Measurements from ENCODE around the gene SCN11A.

The SCN11A gene

DNA sequence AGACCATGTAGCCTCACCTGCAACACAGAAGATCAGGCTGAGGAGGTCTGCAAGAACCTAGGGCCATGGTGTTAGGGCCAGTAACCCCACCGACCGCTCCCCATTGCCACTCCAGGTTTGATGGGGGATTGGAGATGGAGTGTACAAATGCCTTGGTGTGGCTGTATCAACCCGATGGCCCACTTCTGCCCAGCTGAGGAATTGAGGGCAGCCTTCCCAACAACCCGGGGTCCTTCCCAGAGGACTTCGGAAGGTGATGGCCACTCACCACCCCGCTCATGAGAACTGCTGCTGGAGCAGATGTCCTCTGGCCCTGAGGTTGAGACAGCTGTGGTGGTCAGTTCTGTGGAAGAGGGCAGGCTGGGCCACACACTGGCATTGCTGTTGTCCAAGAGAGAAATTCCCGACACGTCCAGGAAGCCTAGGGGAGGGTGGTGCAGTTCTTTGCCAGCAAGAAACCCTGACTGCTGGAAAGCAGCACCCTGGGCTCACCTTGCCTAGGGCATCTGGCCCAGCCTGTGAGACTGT is 46.8 kb upstream of the SCN11A start:
- no peak overlapping the region for H3K4me3 ChIP-seq (replicated peaks; ENCODE audit: low read depth, low read length)
- no peak for DNase-seq (ENCODE audit: extremely low read depth, insufficient read length)
- H3K27me3 ChIP-seq (replicated peaks; ENCODE audit: control insufficient read depth, insufficient read depth, low read length), result no peaks in the 10 kb centered on the region
- TF ChIP-seq, protein P1, sequence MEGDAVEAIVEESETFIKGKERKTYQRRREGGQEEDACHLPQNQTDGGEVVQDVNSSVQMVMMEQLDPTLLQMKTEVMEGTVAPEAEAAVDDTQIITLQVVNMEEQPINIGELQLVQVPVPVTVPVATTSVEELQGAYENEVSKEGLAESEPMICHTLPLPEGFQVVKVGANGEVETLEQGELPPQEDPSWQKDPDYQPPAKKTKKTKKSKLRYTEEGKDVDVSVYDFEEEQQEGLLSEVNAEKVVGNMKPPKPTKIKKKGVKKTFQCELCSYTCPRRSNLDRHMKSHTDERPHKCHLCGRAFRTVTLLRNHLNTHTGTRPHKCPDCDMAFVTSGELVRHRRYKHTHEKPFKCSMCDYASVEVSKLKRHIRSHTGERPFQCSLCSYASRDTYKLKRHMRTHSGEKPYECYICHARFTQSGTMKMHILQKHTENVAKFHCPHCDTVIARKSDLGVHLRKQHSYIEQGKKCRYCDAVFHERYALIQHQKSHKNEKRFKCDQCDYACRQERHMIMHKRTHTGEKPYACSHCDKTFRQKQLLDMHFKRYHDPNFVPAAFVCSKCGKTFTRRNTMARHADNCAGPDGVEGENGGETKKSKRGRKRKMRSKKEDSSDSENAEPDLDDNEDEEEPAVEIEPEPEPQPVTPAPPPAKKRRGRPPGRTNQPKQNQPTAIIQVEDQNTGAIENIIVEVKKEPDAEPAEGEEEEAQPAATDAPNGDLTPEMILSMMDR (IDR thresholded peaks at IDR 0.05; ENCODE audit: insufficient read depth, low read length, poor library complexity, severe bottlenecking), result no peak
- H3K36me3 ChIP-seq (ENCODE audit: control insufficient read depth, insufficient read depth, low read length), result peaks cover 32% of the 10 kb centered on the region

- DNase-seq (ENCODE audit: extremely low read depth, insufficient read length), result no peak
- Histone ChIP-seq H3K36me3 (ENCODE audit: control insufficient read depth, insufficient read depth, low read length) (peaks cover 34% of the 10 kb centered on the region), H3K4me3 (replicated peaks; ENCODE audit: low read depth, low read length) (no peak overlapping the region), H3K27me3 (replicated peaks; ENCODE audit: control insufficient read depth, insufficient read depth, low read length) (no peaks in the 10 kb centered on the region)
- TF ChIP-seq, protein P1 (IDR thresholded peaks at IDR 0.05; ENCODE audit: insufficient read depth, low read length, poor library complexity, severe bottlenecking), result no peak
These were observed 46.1 kb upstream of the SCN11A start for GRCh38 chr3:39097716-39098472.

DNA sequence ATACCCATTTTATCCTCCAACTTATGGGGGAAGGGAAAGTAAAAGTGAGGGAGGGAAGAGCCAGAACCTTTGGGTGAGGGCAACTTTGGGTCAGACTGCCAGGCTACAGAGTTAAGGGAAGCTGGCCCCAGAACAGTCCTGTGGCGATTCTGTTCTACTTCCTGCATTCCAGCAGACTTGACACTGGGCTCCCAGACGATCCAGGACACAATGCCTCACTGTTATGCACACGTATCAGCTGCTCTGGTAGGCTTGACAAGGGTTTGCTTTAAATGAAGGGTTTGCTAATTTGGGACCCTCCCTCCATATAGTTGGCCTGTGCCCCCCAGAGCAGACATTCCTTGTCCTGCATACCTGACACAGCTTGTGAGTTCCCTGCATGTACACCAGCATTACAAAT is 45.0 kb upstream of the SCN11A start:
- H3K36me3 ChIP-seq (ENCODE audit: control insufficient read depth, insufficient read depth, low read length), result peaks cover 35% of the 10 kb centered on the region
- DNase-seq (ENCODE audit: extremely low read depth, insufficient read length), result no peak
- TF ChIP-seq, protein P1 (IDR thresholded peaks at IDR 0.05; ENCODE audit: insufficient read depth, low read length, poor library complexity, severe bottlenecking), result no peak

DNA sequence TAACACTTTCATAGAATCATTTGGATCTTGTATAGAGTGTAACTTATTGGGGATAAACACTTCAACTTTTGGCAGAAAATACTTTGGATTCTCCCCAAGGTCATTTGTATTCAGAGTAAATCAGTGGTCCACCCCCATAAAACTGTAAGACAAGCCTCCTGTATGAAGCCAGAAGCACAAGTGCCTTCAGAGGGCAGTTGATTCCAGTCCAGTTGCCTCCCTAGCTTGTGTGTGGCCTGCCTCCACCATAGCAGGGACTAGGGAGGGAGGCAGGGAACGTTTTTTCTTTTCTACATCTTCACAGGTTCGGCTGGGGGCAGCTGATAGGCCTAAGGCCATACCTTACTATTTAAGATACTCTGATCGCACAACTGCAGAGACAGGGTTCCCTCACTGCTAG is 44.0 kb upstream of the SCN11A start:
- no peak overlapping the region for H3K4me3 ChIP-seq (replicated peaks; ENCODE audit: low read depth, low read length)
- DNase-seq (ENCODE audit: extremely low read depth, insufficient read length), result no peak
- H3K27me3 ChIP-seq (replicated peaks; ENCODE audit: control insufficient read depth, insufficient read depth, low read length), result no peaks in the 10 kb centered on the region
- TF ChIP-seq, protein P1 (IDR thresholded peaks at IDR 0.05; ENCODE audit: insufficient read depth, low read length, poor library complexity, severe bottlenecking), result no peak
- H3K36me3 ChIP-seq (ENCODE audit: control insufficient read depth, insufficient read depth, low read length), result peaks cover 35% of the 10 kb centered on the region

More for the DNA sequence above, 45.0 kb upstream of the SCN11A start:
- Histone ChIP-seq H3K4me3 (replicated peaks; ENCODE audit: low read depth, low read length) (no peak overlapping the region), H3K27me3 (replicated peaks; ENCODE audit: control insufficient read depth, insufficient read depth, low read length) (no peaks in the 10 kb centered on the region)

- H3K27me3 ChIP-seq (replicated peaks; ENCODE audit: control insufficient read depth, insufficient read depth, low read length), result no peaks in the 10 kb centered on the region
- H3K36me3 ChIP-seq (ENCODE audit: control insufficient read depth, insufficient read depth, low read length), result peaks cover 32% of the 10 kb centered on the region
- no peak for DNase-seq (ENCODE audit: extremely low read depth, insufficient read length)
- no peak overlapping the region for H3K4me3 ChIP-seq (replicated peaks; ENCODE audit: low read depth, low read length)
- TF ChIP-seq, protein P1 (IDR thresholded peaks at IDR 0.05; ENCODE audit: insufficient read depth, low read length, poor library complexity, severe bottlenecking), result no peak
These were observed 43.3 kb upstream of the SCN11A start for GRCh38 chr3:39094851-39095677.
